Sigmoid colon (tissue), 4 donors: Measurements from ENCODE around the gene HACD1.

Experiments used
- CTCF ChIP-seq, 4 experiments: fragments of 450-650 bp in 3 of 4; fragments of 200-600 bp in 1 of 4; IDR thresholded peaks; one replicate each; pipeline ENCODE4 v1.5.1; 2016 to 2019; ENCODE audit warnings: antibody characterized with exemption in 4 of 4, mild to moderate bottlenecking in 3 of 4, moderate library complexity in 2 of 4
- EP300 ChIP-seq, 4 donors: sonication (generic); formaldehyde crosslinking; IDR thresholded peaks; one replicate each; pipeline ENCODE4 v1.6.1; 2017; ENCODE audit warnings: antibody characterized with exemption in 4 of 4
- POLR2A ChIP-seq, 2 donors: fragments of 450-650 bp; IDR thresholded peaks; one replicate each; pipeline ENCODE4 v1.6.1; 2016; ENCODE audit warnings: antibody characterized with exemption in 2 of 2, mild to moderate bottlenecking in 2 of 2, moderate library complexity in 2 of 2
- POLR2AphosphoS5 ChIP-seq, 4 donors: sonication (generic); formaldehyde crosslinking; IDR thresholded peaks; one replicate each; pipeline ENCODE4 v1.6.1; 2017; ENCODE audit warnings: antibody characterized with exemption in 4 of 4

GRCh38 chr10:17640331-17640816 lies 23.2 kb upstream of the HACD1 start:
- TF ChIP-seq CTCF (IDR thresholded peaks at IDR 0.05), result no peak
- TF ChIP-seq EP300 (IDR thresholded peaks at IDR 0.05), result no peak
- TF ChIP-seq POLR2AphosphoS5 (IDR thresholded peaks at IDR 0.05), result no peak
- TF ChIP-seq POLR2A (IDR thresholded peaks at IDR 0.05), result no peak
